HG03095 (cell line): Measurements from ENCODE around the gene CYP19A1.

Source experiments
- ATAC-seq: cut with Tn5 transposase; IDR thresholded peaks from one replicate; pipeline ENCODE4 v1.9.1; 2021; ENCODE audit warnings: moderate library complexity; ENCODE audit not compliant: unreplicated experiment

The CYP19A1 gene

GRCh38 chr15:51327081-51327480, 11.3 kb downstream of the CYP19A1 start:
- ATAC-seq: no peak

- no peak for ATAC-seq
These were observed 13.2 kb downstream of the CYP19A1 start for GRCh38 chr15:51325167-51325566.

GRCh38 chr15:51323749-51324148, 14.6 kb downstream of the CYP19A1 start:
- no peak for ATAC-seq

GRCh38 chr15:51322621-51323296, 15.6 kb downstream of the CYP19A1 start:
- no peak for ATAC-seq

GRCh38 chr15:51321316-51321715, 17.1 kb downstream of the CYP19A1 start:
- no peak for ATAC-seq

GRCh38 chr15:51320843-51321242, 17.6 kb downstream of the CYP19A1 start:
- no peak for ATAC-seq

GRCh38 chr15:51319539-51319938, 18.9 kb downstream of the CYP19A1 start:
- ATAC-seq: no peak

- no peak for ATAC-seq
These were observed 19.8 kb downstream of the CYP19A1 start for GRCh38 chr15:51318382-51319150.

- ATAC-seq: no peak
These were observed 21.8 kb downstream of the CYP19A1 start for GRCh38 chr15:51316636-51317035.

- ATAC-seq: no peak
These were observed 22.7 kb downstream of the CYP19A1 start for GRCh38 chr15:51315726-51316125.

- ATAC-seq: no peak
These were observed 23.7 kb downstream of the CYP19A1 start for GRCh38 chr15:51314391-51315337.

GRCh38 chr15:51313644-51314280, 24.6 kb downstream of the CYP19A1 start:
- ATAC-seq: no peak

- no peak for ATAC-seq
These were observed 25.4 kb downstream of the CYP19A1 start for GRCh38 chr15:51313074-51313393.

- no peak for ATAC-seq
These were observed 26.0 kb downstream of the CYP19A1 start for GRCh38 chr15:51312166-51313073.

- no peak for ATAC-seq
These were observed 26.9 kb downstream of the CYP19A1 start for GRCh38 chr15:51311510-51311909.

GRCh38 chr15:51310064-51310463, 28.3 kb downstream of the CYP19A1 start:
- no peak for ATAC-seq

- no peak for ATAC-seq
These were observed 30.6 kb downstream of the CYP19A1 start for GRCh38 chr15:51307811-51308210.

GRCh38 chr15:51307325-51307724, 31.1 kb downstream of the CYP19A1 start:
- no peak for ATAC-seq

GRCh38 chr15:51303462-51303980, 34.9 kb downstream of the CYP19A1 start:
- ATAC-seq: no peak

- ATAC-seq: no peak
These were observed 35.9 kb downstream of the CYP19A1 start for GRCh38 chr15:51302480-51302879.
